Adipocyte (in vitro differentiated cells): ENCODE measurements around the gene SMTN.
A peak's percentile ranks its signal among the peaks of the same experiment; 100 is the strongest.

Experiments used
- DNase-seq: peaks from one replicate; pipeline ENCODE4 v3.0.0-alpha.2; 2015; ENCODE audit warnings: low read depth
- H3K27me3 ChIP-seq: replicated peaks from 2 replicates; pipeline ENCODE4 v1.7.0; 2013; ENCODE audit warnings: mild to moderate bottlenecking, low read length, moderate library complexity; ENCODE audit not compliant: control insufficient read depth, insufficient read depth
- H3K36me3 ChIP-seq: 2 replicates; pipeline ENCODE4 v1.7.0; 2013; ENCODE audit warnings: low read length, mild to moderate bottlenecking, moderate library complexity; ENCODE audit not compliant: control insufficient read depth, insufficient read depth, severe bottlenecking
- H3K4me1 ChIP-seq: 2 replicates; pipeline ENCODE4 v1.7.0; 2013; ENCODE audit warnings: mild to moderate bottlenecking, low read length, moderate library complexity; ENCODE audit not compliant: control insufficient read depth, insufficient read depth
- H3K4me3 ChIP-seq: 2 replicates; pipeline ENCODE4 v1.7.0; 2013; ENCODE audit warnings: mild to moderate bottlenecking, low read length, moderate library complexity
- H3K9ac ChIP-seq: 2 replicates; pipeline ENCODE4 v1.7.0; 2013; ENCODE audit warnings: mild to moderate bottlenecking, low read length, moderate library complexity
- H3K9me3 ChIP-seq: 2 replicates; pipeline ENCODE4 v1.7.0; 2013; ENCODE audit warnings: mild to moderate bottlenecking, low read length, moderate library complexity; ENCODE audit not compliant: control insufficient read depth

The SMTN gene

GRCh38 chr22:31118046-31118820 lies 37.1 kb downstream of the SMTN start:
- peaks cover 11% of the 10 kb centered on the region for H3K27me3 ChIP-seq
- H3K4me1 ChIP-seq = peaks cover 6% of the 10 kb centered on the region
- no peaks in the 10 kb centered on the region for H3K9me3 ChIP-seq
- no peak for DNase-seq
- no peak overlapping the region for H3K9ac ChIP-seq
- H3K36me3 ChIP-seq = no peaks in the 10 kb centered on the region
- H3K4me3 ChIP-seq = no peak overlapping the region

GRCh38 chr22:31119026-31119717 lies 38.1 kb downstream of the SMTN start:
- no peaks in the 10 kb centered on the region for H3K36me3 ChIP-seq
- H3K9ac ChIP-seq = no peak overlapping the region
- H3K4me3 ChIP-seq = no peak overlapping the region
- no peaks in the 10 kb centered on the region for H3K9me3 ChIP-seq
- H3K27me3 ChIP-seq = peaks cover 20% of the 10 kb centered on the region
- peaks cover 6% of the 10 kb centered on the region for H3K4me1 ChIP-seq
- DNase-seq = no peak

GRCh38 chr22:31120230-31120629 lies 39.1 kb downstream of the SMTN start:
- no peak overlapping the region for H3K4me3 ChIP-seq
- no peaks in the 10 kb centered on the region for H3K9me3 ChIP-seq
- H3K36me3 ChIP-seq = no peaks in the 10 kb centered on the region
- peaks cover 30% of the 10 kb centered on the region for H3K27me3 ChIP-seq
- H3K4me1 ChIP-seq = peaks cover 6% of the 10 kb centered on the region
- no peak overlapping the region for H3K9ac ChIP-seq
- no peak for DNase-seq

DNA sequence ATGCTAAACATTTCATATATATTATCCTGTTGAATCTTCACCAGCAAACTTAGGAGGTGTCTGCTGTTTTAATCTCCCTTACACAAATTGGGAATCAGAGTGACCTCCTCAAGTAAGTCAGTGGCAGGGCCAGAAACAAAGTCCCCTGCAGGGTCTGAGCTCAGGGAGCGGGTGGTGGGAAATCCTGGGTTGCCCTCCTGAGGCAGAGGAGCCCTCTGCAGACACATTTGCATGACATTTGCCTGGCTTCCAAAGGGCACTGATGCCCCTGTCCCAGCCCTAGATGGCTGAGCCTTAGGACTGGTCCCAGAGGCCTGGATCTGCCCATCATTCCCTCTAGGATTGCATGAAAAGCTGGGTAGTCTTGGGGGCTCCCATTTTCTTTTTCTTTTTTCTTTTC lies 39.5 kb downstream of the SMTN start:
- Histone ChIP-seq H3K4me3 (no peak overlapping the region), H3K36me3 (no peaks in the 10 kb centered on the region), H3K9me3 (no peaks in the 10 kb centered on the region)

DNA sequence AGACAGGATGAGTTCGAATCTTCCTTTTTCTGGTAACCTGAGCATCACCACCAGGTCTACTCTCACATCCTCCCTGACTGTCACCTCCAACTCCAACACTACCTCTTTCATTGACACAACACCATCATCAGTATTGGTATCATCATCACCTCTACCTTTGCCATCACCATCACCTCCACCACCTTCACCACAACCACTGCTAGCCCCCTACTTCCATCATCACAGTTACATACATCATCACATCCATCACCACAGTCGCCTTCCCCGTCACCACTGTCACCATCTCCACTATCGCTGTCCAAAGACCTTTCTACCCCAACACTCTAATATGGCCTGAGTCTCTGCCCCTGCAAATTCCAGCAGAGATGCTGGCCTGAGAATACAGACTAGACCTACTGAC lies 40.3 kb downstream of the SMTN start:
- peaks cover 6% of the 10 kb centered on the region for H3K4me1 ChIP-seq
- peaks cover 33% of the 10 kb centered on the region for H3K27me3 ChIP-seq
- H3K9ac ChIP-seq = no peak overlapping the region
- H3K9me3 ChIP-seq = no peaks in the 10 kb centered on the region
- no peaks in the 10 kb centered on the region for H3K36me3 ChIP-seq
- H3K4me3 ChIP-seq = no peak overlapping the region
- DNase-seq = no peak

More for the DNA sequence above, 39.5 kb downstream of the SMTN start:
- DNase-seq = no peak
- Histone ChIP-seq H3K4me1 (peaks cover 6% of the 10 kb centered on the region), H3K27me3 (peaks cover 30% of the 10 kb centered on the region), H3K9ac (no peak overlapping the region)

GRCh38 chr22:31122196-31122531 lies 41.0 kb downstream of the SMTN start:
- Histone ChIP-seq H3K4me1 (peaks cover 6% of the 10 kb centered on the region), H3K27me3 (peaks cover 38% of the 10 kb centered on the region), H3K9me3 (no peaks in the 10 kb centered on the region), H3K4me3 (no peak overlapping the region), H3K36me3 (no peaks in the 10 kb centered on the region), H3K9ac (no peak overlapping the region)
- DNase-seq = no peak

- peaks cover 6% of the 10 kb centered on the region for H3K4me1 ChIP-seq
- peak; percentile 66 for DNase-seq
- H3K9me3 ChIP-seq = no peaks in the 10 kb centered on the region
- H3K36me3 ChIP-seq = no peaks in the 10 kb centered on the region
- peaks cover 38% of the 10 kb centered on the region for H3K27me3 ChIP-seq
- no peak within 1 kb of the TSS for H3K9ac ChIP-seq
- H3K4me3 ChIP-seq = no peak within 1 kb of the TSS
These were observed 41.6 kb downstream of the SMTN start, which contains the start of gene INPP5J for GRCh38 chr22:31122532-31123291. Gene INPP5J, plus strand, starts transcription at chr22:31122966. Its CDS starts 49 bp downstream, at chr22:31123015.

DNA sequence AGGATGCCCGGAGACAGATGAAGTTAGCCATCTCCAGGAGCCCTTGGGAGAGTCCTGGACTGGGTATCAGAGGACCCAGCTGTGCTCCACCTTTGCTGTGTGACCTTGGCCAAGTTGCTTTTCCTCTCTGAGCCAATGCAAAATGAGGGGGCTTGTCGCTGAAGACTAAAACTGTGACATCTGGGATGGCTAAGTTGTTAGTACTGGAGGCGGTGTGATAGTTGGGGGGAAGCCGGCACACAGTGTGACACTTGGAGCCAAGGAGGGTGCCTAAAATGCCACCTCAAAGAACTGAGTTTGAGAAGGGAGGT lies 42.1 kb downstream of the SMTN start:
- Histone ChIP-seq H3K4me3 (no peak overlapping the region), H3K9me3 (no peaks in the 10 kb centered on the region), H3K27me3 (peaks cover 38% of the 10 kb centered on the region), H3K4me1 (peaks cover 6% of the 10 kb centered on the region), H3K36me3 (no peaks in the 10 kb centered on the region), H3K9ac (no peak overlapping the region)
- DNase-seq = no peak

- no peak for DNase-seq
- peaks cover 38% of the 10 kb centered on the region for H3K27me3 ChIP-seq
- H3K4me3 ChIP-seq = no peak overlapping the region
- no peaks in the 10 kb centered on the region for H3K9me3 ChIP-seq
- no peaks in the 10 kb centered on the region for H3K36me3 ChIP-seq
- H3K4me1 ChIP-seq = peaks cover 6% of the 10 kb centered on the region
- no peak overlapping the region for H3K9ac ChIP-seq
These were observed 43.2 kb downstream of the SMTN start for GRCh38 chr22:31124290-31124689.

- Histone ChIP-seq H3K4me1 (peaks cover 6% of the 10 kb centered on the region), H3K4me3 (no peak overlapping the region), H3K9me3 (no peaks in the 10 kb centered on the region), H3K27me3 (peaks cover 34% of the 10 kb centered on the region), H3K36me3 (no peaks in the 10 kb centered on the region), H3K9ac (no peak overlapping the region)
- DNase-seq = no peak
These were observed 43.8 kb downstream of the SMTN start for GRCh38 chr22:31124811-31125465.
